Spleen (tissue), 11 donors: Measurements from ENCODE around the gene PRKCH. TPM values are rescaled to one million over a fixed set of nuclear protein-coding genes. Genes with fewer than 3 reads are reported as not detected.

ENCODE experiments used
- DNase-seq: peaks from one replicate; pipeline ENCODE4 v3.0.0-alpha.2; 2020
- H3K27ac ChIP-seq, 8 donors: fragments of 200-600 bp; sonication (generic) in 7 of 8; 1 replicate in 4 of 8; 2 replicates in 4 of 8; pipeline versions ENCODE4 v1.5.0 to v1.8.0; 2016 to 2021; ENCODE audit warnings: inconsistent platforms in 4 of 8, mild to moderate bottlenecking in 4 of 8, moderate library complexity in 1 of 8
- H3K27me3 ChIP-seq, 7 donors: fragments of 200-600 bp; sonication (generic) in 6 of 7; replicated peaks in 1 of 7; 1 replicate in 4 of 7; 2 replicates in 3 of 7; pipeline versions ENCODE4 v1.5.0 to v1.8.0; 2016 to 2021; ENCODE audit warnings: inconsistent platforms in 3 of 7, mild to moderate bottlenecking in 1 of 7
- H3K36me3 ChIP-seq, 6 donors: fragments of 200-600 bp; sonication (generic) in 5 of 6; 1 replicate in 4 of 6; 2 replicates in 2 of 6; pipeline versions ENCODE4 v1.5.0 to v1.8.0; 2016 to 2021; ENCODE audit warnings: inconsistent platforms in 2 of 6
- H3K4me1 ChIP-seq, 6 donors: fragments of 200-600 bp; sonication (generic) in 5 of 6; 1 replicate in 3 of 6; 2 replicates in 3 of 6; pipeline versions ENCODE4 v1.5.0 to v1.8.0; 2016 to 2021; ENCODE audit warnings: inconsistent platforms in 3 of 6
- H3K4me3 ChIP-seq, 8 donors: fragments of 200-600 bp; sonication (generic) in 7 of 8; 1 replicate in 4 of 8; 2 replicates in 4 of 8; pipeline versions ENCODE4 v1.5.0 to v1.8.0; 2016 to 2021; ENCODE audit warnings: inconsistent platforms in 4 of 8, mild to moderate bottlenecking in 4 of 8, moderate library complexity in 2 of 8
- H3K9me3 ChIP-seq, 8 donors: fragments of 200-600 bp; sonication (generic) in 7 of 8; 1 replicate in 4 of 8; 2 replicates in 4 of 8; pipeline versions ENCODE4 v1.5.0 to v1.8.0; 2016 to 2021; ENCODE audit warnings: inconsistent platforms in 4 of 8
- POLR2A ChIP-seq, 3 donors: fragments of 450-650 bp; IDR thresholded peaks; one replicate each; pipeline ENCODE4 v1.5.1; 2017; ENCODE audit warnings: antibody characterized with exemption in 3 of 3, mild to moderate bottlenecking in 1 of 3
- POLR2AphosphoS5 ChIP-seq, 3 donors: sonication (generic); formaldehyde crosslinking; IDR thresholded peaks; one replicate each; pipeline ENCODE4 v1.5.1; 2017; ENCODE audit warnings: antibody characterized with exemption in 3 of 3
- WGBS, 5 donors: extraction: QIAGEN DNeasy Blood & Tissue Kit in 3 of 5; methylation state at CpG; one replicate each; pipeline versions ENCODE4 v1.1.5 to v1.1.7; 2013 to 2018; 5-methylcytosine and 5-hydroxymethylcytosine counted together
- intact Hi-C: fragments of 100-400 bp; cut with DNase I; formaldehyde crosslinking; loops from one replicate; pipeline ENCODE4 v1.15.0; 2023; ENCODE audit warnings: low total_unique reads
- polyA plus RNA-seq, 3 donors: library from polyadenylated mRNA; stranded (reverse); fragments of 200-250 nt; gene quantifications; one replicate each; pipeline ENCODE4 v1.2.1, GENCODE V29; 2013
- total RNA-seq, 7 donors: library from RNA; depleted of rRNA in 3 of 7; stranded (reverse); fragments of >200 nt in 3 of 7; fragmentation: NEBNext Ultra II Directional in 4 of 7; extraction: Animal tissue kit (Norgen Biotek cat#: 25700) in 4 of 7; gene quantifications; one replicate each; pipeline versions ENCODE4 v1.1.0 to v1.2.1, GENCODE V29; 2016 to 2021
- TF ChIP-seq, protein P1 (sequence below), 11 experiments: fragments of 200-600 bp in 7 of 11; fragments of 450-650 bp in 4 of 11; sonication (generic) in 4 of 11; IDR thresholded peaks in 8 of 11; conservative IDR thresholded peaks in 3 of 11; 1 replicate in 7 of 11; 2 replicates in 4 of 11; pipeline versions ENCODE4 v1.4.0 to v1.8.0; 2016 to 2021; ENCODE audit warnings: antibody characterized with exemption in 11 of 11, inconsistent platforms in 4 of 11, mild to moderate bottlenecking in 1 of 11
- donor health status: healthy with polysubstance abuse.
- donor health status: DM: no; HTN: no; CAD: no; lungs with moderate emphysema.
- donor health status: DM: no; HTN: no; CAD: no.
- donor health status: Bipolar disorder and iron deficiency.
- donor health status: healthy.
- donor health status: DM: no; HTN: no; CAD: no.
- donor health status: DM: yes; HTN: yes; CAD: no.

PRKCH gene
- total and polyA plus RNA-seq, 10 donors: 10.0 to 184 (median 105) TPM

DNA sequence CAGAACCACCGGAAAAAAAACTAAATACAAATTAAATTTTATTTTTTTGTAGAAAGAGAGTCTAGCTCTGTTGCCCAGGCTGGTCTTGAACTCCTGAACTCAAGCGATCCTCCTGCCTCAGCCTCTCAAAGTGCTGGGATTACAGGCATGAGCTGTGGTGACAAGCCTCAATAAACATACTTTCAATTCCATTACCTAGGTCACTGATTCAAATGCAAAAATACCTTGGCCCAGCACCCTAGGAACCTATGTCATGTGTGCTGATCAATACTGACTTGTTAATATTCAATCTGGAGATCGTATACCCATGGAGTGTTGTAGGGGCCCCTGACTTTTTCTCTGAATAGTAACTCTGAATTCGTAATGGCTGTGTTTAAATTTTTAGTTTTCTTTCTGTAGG, 33.2 kb upstream of the PRKCH start:
- no peak for DNase-seq
- intact Hi-C loops: no loop called here

GRCh38 chr14:61288720-61289119, 32.7 kb upstream of the PRKCH start:
- TF ChIP-seq POLR2A (IDR thresholded peaks at IDR 0.05) (no peak), POLR2AphosphoS5 (IDR thresholded peaks at IDR 0.05) (no peak)
- TF ChIP-seq, protein P1, sequence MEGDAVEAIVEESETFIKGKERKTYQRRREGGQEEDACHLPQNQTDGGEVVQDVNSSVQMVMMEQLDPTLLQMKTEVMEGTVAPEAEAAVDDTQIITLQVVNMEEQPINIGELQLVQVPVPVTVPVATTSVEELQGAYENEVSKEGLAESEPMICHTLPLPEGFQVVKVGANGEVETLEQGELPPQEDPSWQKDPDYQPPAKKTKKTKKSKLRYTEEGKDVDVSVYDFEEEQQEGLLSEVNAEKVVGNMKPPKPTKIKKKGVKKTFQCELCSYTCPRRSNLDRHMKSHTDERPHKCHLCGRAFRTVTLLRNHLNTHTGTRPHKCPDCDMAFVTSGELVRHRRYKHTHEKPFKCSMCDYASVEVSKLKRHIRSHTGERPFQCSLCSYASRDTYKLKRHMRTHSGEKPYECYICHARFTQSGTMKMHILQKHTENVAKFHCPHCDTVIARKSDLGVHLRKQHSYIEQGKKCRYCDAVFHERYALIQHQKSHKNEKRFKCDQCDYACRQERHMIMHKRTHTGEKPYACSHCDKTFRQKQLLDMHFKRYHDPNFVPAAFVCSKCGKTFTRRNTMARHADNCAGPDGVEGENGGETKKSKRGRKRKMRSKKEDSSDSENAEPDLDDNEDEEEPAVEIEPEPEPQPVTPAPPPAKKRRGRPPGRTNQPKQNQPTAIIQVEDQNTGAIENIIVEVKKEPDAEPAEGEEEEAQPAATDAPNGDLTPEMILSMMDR (IDR thresholded peaks at IDR 0.05 in 8 of 11, conservative IDR thresholded peaks at IDR 0.05 in 3 of 11): no peak
- intact Hi-C loops: no loop called here
- Histone ChIP-seq H3K27me3 (no peaks in the 10 kb centered on the region), H3K4me1 (peaks cover 0 to 23% (median 13%) of the 10 kb centered on the region in 6 donors), H3K27ac (no peak overlapping the region), H3K9me3 (no peaks in the 10 kb centered on the region), H3K4me3 (no peak overlapping the region), H3K36me3 (no peaks in the 10 kb centered on the region)
- 71 to 88% (median 86%) methylated on average over 3 of the region's 3 CpGs for WGBS, 5 donors
- no peak for DNase-seq

More for the DNA sequence above, 33.2 kb upstream of the PRKCH start:
- 90 to 94% (median 92%) methylated on average over 4 of the region's 4 CpGs for WGBS, 5 donors
- Histone ChIP-seq H3K36me3 (no peaks in the 10 kb centered on the region), H3K27me3 (no peaks in the 10 kb centered on the region), H3K4me3 (no peak overlapping the region), H3K9me3 (no peaks in the 10 kb centered on the region), H3K27ac (no peak overlapping the region), H3K4me1 (peaks cover 0 to 24% (median 13%) of the 10 kb centered on the region in 6 donors)
- TF ChIP-seq POLR2AphosphoS5 (IDR thresholded peaks at IDR 0.05) (no peak), POLR2A (IDR thresholded peaks at IDR 0.05) (no peak)
- TF ChIP-seq, protein P1 (IDR thresholded peaks at IDR 0.05 in 8 of 11, conservative IDR thresholded peaks at IDR 0.05 in 3 of 11): no peak

GRCh38 chr14:61290701-61291100, 30.7 kb upstream of the PRKCH start:
- intact Hi-C loops: loop anchor here (10.0 kb wide), 1 partner anchor 544 kb away; no protein-coding TSS in a partner anchor
- Histone ChIP-seq H3K9me3 (no peaks in the 10 kb centered on the region), H3K27me3 (no peaks in the 10 kb centered on the region), H3K4me1 (peaks cover 0 to 11% (median 8%) of the 10 kb centered on the region in 6 donors), H3K36me3 (no peaks in the 10 kb centered on the region), H3K4me3 (no peak overlapping the region), H3K27ac (no peak overlapping the region)
- TF ChIP-seq POLR2A (IDR thresholded peaks at IDR 0.05): no peak
- TF ChIP-seq POLR2AphosphoS5 (IDR thresholded peaks at IDR 0.05): no peak
- TF ChIP-seq, protein P1 (IDR thresholded peaks at IDR 0.05 in 8 of 11, conservative IDR thresholded peaks at IDR 0.05 in 3 of 11): no peak
- 32 to 47% (median 42%) methylated on average over 1 of the region's 1 CpG for WGBS, 5 donors
- no peak for DNase-seq

- intact Hi-C loops: loop anchor here (5.0 to 10.0 kb wide), 2 partner anchors 161 to 539 kb away; no protein-coding TSS in a partner anchor
- peaks cover 0 to 15% (median 5%) of the 10 kb centered on the region in 6 donors for H3K4me1 ChIP-seq
- 58 to 71% (median 60%) methylated on average over 3 of the region's 3 CpGs for WGBS, 5 donors
- no peaks in the 10 kb centered on the region for H3K36me3 ChIP-seq
- H3K27ac ChIP-seq: no peak overlapping the region
- H3K27me3 ChIP-seq: no peaks in the 10 kb centered on the region
- no peak for DNase-seq
- H3K9me3 ChIP-seq: no peaks in the 10 kb centered on the region
- H3K4me3 ChIP-seq: no peak overlapping the region
- TF ChIP-seq POLR2AphosphoS5 (IDR thresholded peaks at IDR 0.05): no peak
- TF ChIP-seq POLR2A (IDR thresholded peaks at IDR 0.05): no peak
- TF ChIP-seq, protein P1 (IDR thresholded peaks at IDR 0.05 in 8 of 11, conservative IDR thresholded peaks at IDR 0.05 in 3 of 11): no peak
Observed at GRCh38 chr14:61296151-61296550, 25.2 kb upstream of the PRKCH start.
